H1 (cell line): ENCODE measurements around the gene EPM2A. TPM values are rescaled to one million over a fixed set of nuclear protein-coding genes. Genes with fewer than 3 reads are reported as not detected.

ENCODE experiments used
- CTCF ChIA-PET: fragments of 300-600 bp; sonication (Branson Sonifier 250); formaldehyde crosslinking; loops from one replicate; lab custom pipeline; 2021; ENCODE audit not compliant: partially characterized antibody; lab: Charles Lee
- POLR2A ChIA-PET: fragments of 300-600 bp; sonication (Branson Sonifier 250); formaldehyde crosslinking; loops from one replicate; lab custom pipeline; 2021; ENCODE audit warnings: inconsistent platforms; ENCODE audit not compliant: partially characterized antibody; lab: Charles Lee
- DNase-seq, 2 experiments: peaks; one replicate each; pipeline versions ENCODE4 v3.0.0 to v3.0.0-alpha.2; 2010 to 2022; ENCODE audit warnings: low spot score in 2 of 2, low read depth in 1 of 2, mixed read lengths in 1 of 2
- FAIRE-seq: peaks from 2 replicates; lab custom pipeline; 2011; peaks lifted over from hg19 to GRCh38; lab: Jason Lieb, UNC
- H2AFZ ChIP-seq: 2 replicates; pipeline ENCODE4 v1.8.1; 2012; ENCODE audit warnings: low read length, inconsistent platforms
- H2AK5ac ChIP-seq: 2 replicates; pipeline ENCODE4 v1.6.1; 2013; ENCODE audit warnings: low read depth, low read length
- H2BK120ac ChIP-seq: replicated peaks from 2 replicates; pipeline ENCODE3; 2013; ENCODE audit warnings: low read depth, low read length, inconsistent platforms
- H2BK12ac ChIP-seq: 2 replicates; pipeline ENCODE4 v1.6.1; 2013; ENCODE audit warnings: low read depth, low read length
- H2BK15ac ChIP-seq: 2 replicates; pipeline ENCODE4 v1.6.1; 2013; ENCODE audit warnings: low read length
- H2BK20ac ChIP-seq: 2 replicates; pipeline ENCODE4 v1.6.1; 2013; ENCODE audit warnings: low read length
- H2BK5ac ChIP-seq: 2 replicates; pipeline ENCODE4 v1.6.1; 2013; ENCODE audit warnings: low read depth, low read length
- H3K14ac ChIP-seq: 2 replicates; pipeline ENCODE4 v1.6.1; 2013; ENCODE audit warnings: inconsistent platforms; ENCODE audit not compliant: insufficient read length
- H3K18ac ChIP-seq: 2 replicates; pipeline ENCODE4 v1.6.1; 2013; ENCODE audit warnings: low read length; ENCODE audit errors: extremely low read depth
- H3K23ac ChIP-seq: 2 replicates; pipeline ENCODE4 v1.6.1; 2013; ENCODE audit warnings: inconsistent platforms; ENCODE audit not compliant: insufficient read length
- H3K23me2 ChIP-seq: 2 replicates; pipeline ENCODE4 v1.6.1; 2013; ENCODE audit warnings: low read depth, low read length
- H3K27ac ChIP-seq: 2 replicates; pipeline ENCODE4 v1.6.1; 2011; ENCODE audit warnings: low read depth, low read length, inconsistent platforms
- H3K27me3 ChIP-seq, 4 experiments: replicated peaks in 1 of 4; 1 replicate in 1 of 4; 2 replicates in 3 of 4; pipeline versions ENCODE4 v1.6.1 to v1.8.1; 2011 to 2013; ENCODE audit warnings: low read length in 3 of 4, mild to moderate bottlenecking in 3 of 4, inconsistent platforms in 2 of 4, mixed read lengths in 2 of 4, moderate library complexity in 1 of 4; ENCODE audit not compliant: control insufficient read depth in 3 of 4, insufficient read depth in 3 of 4; ENCODE audit errors: extremely low read depth in 1 of 4
- H3K36me3 ChIP-seq, 4 experiments: 2 replicates each; pipeline versions ENCODE4 v1.6.1 to v1.8.1; 2011 to 2013; ENCODE audit warnings: mild to moderate bottlenecking in 4 of 4, low read length in 3 of 4, moderate library complexity in 2 of 4, control low read depth in 1 of 4, inconsistent platforms in 1 of 4; ENCODE audit not compliant: insufficient read depth in 4 of 4, control insufficient read depth in 2 of 4
- H3K4ac ChIP-seq: replicated peaks from 2 replicates; pipeline ENCODE3; 2013; ENCODE audit warnings: low read length, low read depth, mixed read lengths, inconsistent platforms; ENCODE audit not compliant: insufficient read length
- H3K4me1 ChIP-seq, 4 experiments: replicated peaks in 1 of 4; 1 replicate in 1 of 4; 2 replicates in 3 of 4; pipeline versions ENCODE4 v1.6.1 to v1.8.1; 2011 to 2013; ENCODE audit warnings: low read length in 3 of 4, inconsistent platforms in 2 of 4, mixed read lengths in 1 of 4; ENCODE audit not compliant: insufficient read depth in 4 of 4, control insufficient read depth in 3 of 4
- H3K4me2 ChIP-seq, 2 experiments: 2 replicates each; pipeline versions ENCODE4 v1.6.1 to v1.8.1; 2011 to 2013; ENCODE audit warnings: low read depth in 2 of 2, low read length in 2 of 2, control low read depth in 1 of 2, inconsistent platforms in 1 of 2, mild to moderate bottlenecking in 1 of 2; ENCODE audit not compliant: insufficient read depth in 1 of 2
- H3K4me3 ChIP-seq, 4 experiments: fragments of 200-600, 300-600 bp in 1 of 4; sonication (generic), shearing (Covaris generic), sonication (Bioruptor Twin) in 1 of 4; 2 replicates each; pipeline versions ENCODE4 v1.5.1 to v1.8.1; 2011 to 2016; ENCODE audit warnings: low read length in 4 of 4, low read depth in 3 of 4, control low read depth in 2 of 4, inconsistent platforms in 2 of 4, mild to moderate bottlenecking in 2 of 4, mixed read lengths in 1 of 4, moderate library complexity in 1 of 4; ENCODE audit not compliant: insufficient read depth in 2 of 4; ENCODE audit errors: extremely low read depth in 1 of 4
- H3K56ac ChIP-seq: replicated peaks from 2 replicates; pipeline ENCODE3; 2013; ENCODE audit warnings: low read depth, mild to moderate bottlenecking, mixed read lengths, low read length, inconsistent platforms; ENCODE audit not compliant: insufficient read length
- H3K79me1 ChIP-seq: 2 replicates; pipeline ENCODE4 v1.6.1; 2013; ENCODE audit warnings: low read depth, low read length, control low read depth
- H3K79me2 ChIP-seq, 2 experiments: 2 replicates each; pipeline versions ENCODE4 v1.6.1 to v1.8.1; 2012 to 2013; ENCODE audit warnings: low read length in 2 of 2, mild to moderate bottlenecking in 2 of 2, inconsistent platforms in 1 of 2; ENCODE audit not compliant: insufficient read depth in 2 of 2, control insufficient read depth in 1 of 2
- H3K9ac ChIP-seq, 4 experiments: replicated peaks in 1 of 4; 1 replicate in 1 of 4; 2 replicates in 3 of 4; pipeline versions ENCODE4 v1.6.1 to v1.8.1; 2011 to 2013; ENCODE audit warnings: low read depth in 3 of 4, low read length in 3 of 4, control low read depth in 2 of 4, mild to moderate bottlenecking in 2 of 4, moderate library complexity in 2 of 4, inconsistent platforms in 1 of 4; ENCODE audit errors: extremely low read depth in 1 of 4
- H3K9me3 ChIP-seq, 2 experiments: 2 replicates each; pipeline versions ENCODE4 v1.6.1 to v1.8.1; 2012 to 2013; ENCODE audit warnings: mild to moderate bottlenecking in 2 of 2, moderate library complexity in 2 of 2, control low read depth in 1 of 2, inconsistent platforms in 1 of 2, low read depth in 1 of 2, low read length in 1 of 2, mixed read lengths in 1 of 2; ENCODE audit not compliant: insufficient read depth in 2 of 2
- H4K20me1 ChIP-seq, 2 experiments: replicated peaks in 1 of 2; 2 replicates each; pipeline versions ENCODE3 to v1.8.1; 2011 to 2013; ENCODE audit warnings: inconsistent platforms in 2 of 2, low read length in 2 of 2, mild to moderate bottlenecking in 1 of 2; ENCODE audit not compliant: insufficient read depth in 2 of 2, control insufficient read depth in 1 of 2
- H4K5ac ChIP-seq: 2 replicates; pipeline ENCODE4 v1.6.1; 2013; ENCODE audit warnings: low read length, low read depth, mixed read lengths, inconsistent platforms; ENCODE audit not compliant: insufficient read length
- H4K8ac ChIP-seq: 2 replicates; pipeline ENCODE4 v1.8.0; 2013; ENCODE audit warnings: mild to moderate bottlenecking, moderate library complexity, low read length, inconsistent platforms; ENCODE audit not compliant: insufficient read depth; ENCODE audit errors: extremely low read depth
- H4K91ac ChIP-seq: replicated peaks from 2 replicates; pipeline ENCODE3; 2013; ENCODE audit warnings: low read length, mixed read lengths, inconsistent platforms; ENCODE audit not compliant: insufficient read length
- BRCA1 ChIP-seq: IDR thresholded peaks from 2 replicates; pipeline ENCODE4 v1.6.1; 2012; ENCODE audit warnings: low read depth, low read length, improper control_type of control experiment
- CEBPB ChIP-seq: IDR thresholded peaks from 2 replicates; pipeline ENCODE4 v1.6.1; 2012; ENCODE audit warnings: low read depth, low read length
- HDAC6 ChIP-seq: IDR thresholded peaks from one replicate; pipeline ENCODE4 v1.7.1; 2012; ENCODE audit warnings: low read depth, mild to moderate bottlenecking, inconsistent platforms, low read length, moderate library complexity
- JUN ChIP-seq: IDR thresholded peaks from 2 replicates; pipeline ENCODE4 v1.6.1; 2011; ENCODE audit warnings: low read depth, mild to moderate bottlenecking, improper control_type of control experiment, low read length
- POLR2AphosphoS5 ChIP-seq: IDR thresholded peaks from 2 replicates; pipeline ENCODE4 v1.6.1; 2011; ENCODE audit warnings: low read depth, low read length
- RAD21 ChIP-seq, 2 experiments: IDR thresholded peaks in 1 of 2; conservative IDR thresholded peaks in 1 of 2; 2 replicates each; pipeline ENCODE4 v1.6.1; 2011; ENCODE audit warnings: low read depth in 2 of 2, low read length in 2 of 2, improper control_type of control experiment in 1 of 2, inconsistent platforms in 1 of 2, mild to moderate bottlenecking in 1 of 2, moderate library complexity in 1 of 2
- SP1 ChIP-seq: IDR thresholded peaks from 2 replicates; pipeline ENCODE4 v1.6.1; 2011; ENCODE audit warnings: low read depth, low read length
- WGBS, 2 experiments: shearing (Covaris generic) in 1 of 2; methylation state at CpG; one replicate each; pipeline versions ENCODE4 v1.1.6 to v1.1.7; 2013 to 2015; ENCODE audit warnings: low lambda C conversion rate in 2 of 2, mixed read lengths in 2 of 2, inconsistent platforms in 1 of 2, low coverage in 1 of 2, missing lambda C conversion rate in 1 of 2; ENCODE audit not compliant: insufficient replicate concordance in 2 of 2, insufficient coverage in 1 of 2, insufficient read length in 1 of 2; ENCODE audit errors: extremely low coverage in 1 of 2, missing lambda C conversion rate in 1 of 2; 5-methylcytosine and 5-hydroxymethylcytosine counted together
- polyA plus RNA-seq, 7 experiments: library from polyadenylated mRNA; depleted of rRNA in 3 of 7; stranded (reverse) in 5 of 7; unstranded in 2 of 7; fragments of >200 nt in 5 of 7; fragments of 200-250 nt in 2 of 7; gene quantifications; 1 replicate in 5 of 7; 2 replicates in 1 of 7; 4 replicates in 1 of 7; pipeline versions ENCODE4 v1.2.1 to v1.2.3, GENCODE V29; 2011 to 2013; ENCODE audit warnings: missing spikeins in 2 of 7, mixed read lengths in 2 of 7
- total RNA-seq: library from RNA; stranded (reverse); fragmentation: NEBNext Ultra II Directional; extraction: Animal tissue kit (Norgen Biotek cat#: 25700); gene quantifications from 2 replicates; pipeline ENCODE4 v1.2.1, GENCODE V29; 2021

The EPM2A gene
- total and polyA plus RNA-seq, 2 of the 8 experiments (the other 6 are each of a cell fraction or from before 2014, with no cell fraction given), result 2.3 to 6.2 TPM

- Histone ChIP-seq H4K5ac (no peak overlapping the region), H2BK12ac (no peak overlapping the region), H4K8ac (no peak overlapping the region), H3K4me2 (no peak overlapping the region), H3K4me3 (no peak overlapping the region), H3K56ac (no peak overlapping the region), H3K27me3 (peaks cover 0 to 1% (median 0%) of the 10 kb centered on the region in 4 experiments; a peak in 1 of 7 replicates), H3K9me3 (no peaks in the 10 kb centered on the region), H3K79me1 (no peaks in the 10 kb centered on the region; the same call in 1 of the 2 replicates), H3K4me1 (0 out of 7 replicates have a peak, but pooled peaks cover 0 to 2% (median 0%) of the 10 kb centered on the region in 4 experiments), H3K9ac (no peak overlapping the region), H3K23ac (no peak overlapping the region), H3K18ac (no peak overlapping the region), H3K4ac (no peak overlapping the region), H4K20me1 (no peaks in the 10 kb centered on the region), H2AK5ac (no peak overlapping the region), H2BK120ac (no peak overlapping the region), H2BK20ac (no peak overlapping the region), H4K91ac (no peak overlapping the region), H2AFZ (no peak overlapping the region), H3K14ac (no peak overlapping the region), H2BK5ac (no peak overlapping the region), H3K23me2 (no peaks in the 10 kb centered on the region), H3K27ac (no peak overlapping the region), H3K36me3 (no peaks in the 10 kb centered on the region), H3K79me2 (no peaks in the 10 kb centered on the region), H2BK15ac (no peak overlapping the region)
- TF ChIP-seq JUN, result no peak
- TF ChIP-seq RAD21 (IDR thresholded peaks at IDR 0.05 in 1 of 2, conservative IDR thresholded peaks at IDR 0.05 in 1 of 2; ENCODE audit: low read depth in 2 of 2, low read length in 2 of 2), result no peak
- TF ChIP-seq CEBPB, result no peak
- TF ChIP-seq BRCA1, result no peak
- TF ChIP-seq SP1, result no peak
- TF ChIP-seq HDAC6, result no peak
- no peak for TF ChIP-seq POLR2AphosphoS5
- no peak for DNase-seq
- ChIA-PET CTCF (no interaction called here), POLR2A (no interaction called here)
- WGBS, 2 experiments, result 89% methylated on average over 2 of the region's 2 CpGs; no CpG with 5 or more reads in 1 of the 2 experiments
- FAIRE-seq, result no peak
Measured at GRCh38 chr6:145690969-145691368, 44.4 kb downstream of the EPM2A start.
